Upper lobe of left lung (tissue), 4 donors: ENCODE data around the gene MYO18B.

Source experiments
- POLR2A ChIP-seq, 4 donors: fragments of 450-650 bp; IDR thresholded peaks; one replicate each; pipeline ENCODE4 v1.5.1; 2016 to 2017; ENCODE audit warnings: antibody characterized with exemption in 4 of 4, mild to moderate bottlenecking in 2 of 4
- POLR2AphosphoS5 ChIP-seq, 2 donors: sonication (generic); formaldehyde crosslinking; IDR thresholded peaks; one replicate each; pipeline ENCODE4 v1.5.1; 2017; ENCODE audit warnings: antibody characterized with exemption in 2 of 2

DNA sequence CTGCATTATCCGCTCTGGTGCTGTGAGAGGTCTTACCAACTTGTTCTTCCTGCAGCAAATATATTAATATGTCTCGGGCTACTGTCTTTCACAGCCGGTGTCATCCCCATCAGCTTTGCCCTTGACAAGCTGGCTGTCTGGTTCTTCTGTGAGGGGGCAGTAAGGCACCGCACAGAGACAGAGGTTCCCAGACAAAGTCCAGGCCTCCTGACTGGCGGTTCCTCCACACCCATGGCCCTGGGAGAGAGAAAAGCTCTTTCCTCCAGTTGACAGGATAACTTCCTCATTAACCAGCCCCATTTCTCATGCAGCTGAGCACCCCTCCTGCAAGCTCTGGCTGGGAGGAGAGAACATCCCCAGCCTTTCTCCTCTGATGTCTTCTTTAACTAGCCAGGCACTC lies 214.8 kb downstream of the MYO18B start:
- TF ChIP-seq POLR2A (IDR thresholded peaks at IDR 0.05) (no peak), POLR2AphosphoS5 (IDR thresholded peaks at IDR 0.05) (no peak)
